ENCODE results near the gene BABAM2.
A peak's percentile ranks its signal among the peaks of the same experiment; 100 is the strongest.
"Not testable (repeated sequence)": the region's sequence is repeated elsewhere in the genome, so short reads cannot be mapped to it uniquely, and the experiment has no call there.

The BABAM2 gene

DNA sequence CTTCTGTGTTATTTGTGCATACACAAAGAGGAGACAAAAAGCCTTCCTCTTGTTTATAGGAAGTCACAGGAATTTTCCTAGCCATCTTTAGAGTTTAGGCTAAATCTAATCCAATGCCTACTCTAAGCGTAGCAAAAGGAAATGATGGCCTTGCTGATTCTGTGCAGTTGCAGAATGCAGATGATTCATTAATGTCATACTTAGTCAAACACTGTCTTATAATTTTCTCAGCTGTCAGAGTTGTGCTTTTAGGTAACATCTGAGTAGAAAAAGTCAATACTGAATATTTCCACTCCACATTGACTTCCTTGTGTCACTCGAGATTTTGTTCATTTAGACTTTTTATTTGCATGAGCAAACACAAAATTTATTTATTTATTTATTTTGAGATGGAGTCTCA, 344.3 kb downstream of the BABAM2 start:
- H3K9ac ChIP-seq (ENCODE audit: low read length in 2 of 2), result no peak overlapping the region
- H3K4me1 ChIP-seq (ENCODE audit: control insufficient read depth, insufficient read depth, low read length), result peaks cover 18% of the 10 kb centered on the region

DNA sequence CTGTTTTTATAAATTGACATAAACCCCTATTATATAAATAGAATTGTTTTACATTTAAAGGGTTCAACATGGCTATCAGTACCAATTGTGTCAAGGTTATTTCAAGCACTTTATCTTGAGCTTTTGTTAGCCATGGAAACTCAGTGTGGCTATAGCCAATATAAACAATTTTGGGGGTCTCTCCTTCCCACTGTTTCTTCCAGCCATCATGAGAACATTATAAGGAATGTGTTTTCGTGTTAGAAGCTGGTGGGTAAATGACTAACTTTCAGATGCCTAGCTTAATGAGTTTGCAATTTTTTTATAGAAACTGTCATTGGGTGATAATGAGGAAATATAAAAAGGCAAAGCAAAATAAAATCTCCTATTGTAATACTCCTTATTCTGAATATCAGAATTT, 348.7 kb downstream of the BABAM2 start:
- peaks cover 2 to 4% of the 10 kb centered on the region in 2 donors for H3K36me3 ChIP-seq (ENCODE audit: control insufficient read depth in 2 of 2, insufficient read depth in 2 of 2, low read length in 2 of 2)

More for the DNA sequence above, 344.3 kb downstream of the BABAM2 start:
- Histone ChIP-seq H3K27ac (ENCODE audit: low read length) (no peak overlapping the region), H3K4me3 (ENCODE audit: low read length in 2 of 2) (no peak overlapping the region), H3K27me3 (ENCODE audit: control insufficient read depth in 1 of 2, insufficient read depth in 2 of 2, low read length in 2 of 2) (no peaks in the 10 kb centered on the region), H3K9me3 (ENCODE audit: control insufficient read depth in 2 of 2, low read length in 2 of 2) (no peaks in the 10 kb centered on the region), H3K36me3 (ENCODE audit: control insufficient read depth in 2 of 2, insufficient read depth in 2 of 2, low read length in 2 of 2) (no peaks in the 10 kb centered on the region)

DNA sequence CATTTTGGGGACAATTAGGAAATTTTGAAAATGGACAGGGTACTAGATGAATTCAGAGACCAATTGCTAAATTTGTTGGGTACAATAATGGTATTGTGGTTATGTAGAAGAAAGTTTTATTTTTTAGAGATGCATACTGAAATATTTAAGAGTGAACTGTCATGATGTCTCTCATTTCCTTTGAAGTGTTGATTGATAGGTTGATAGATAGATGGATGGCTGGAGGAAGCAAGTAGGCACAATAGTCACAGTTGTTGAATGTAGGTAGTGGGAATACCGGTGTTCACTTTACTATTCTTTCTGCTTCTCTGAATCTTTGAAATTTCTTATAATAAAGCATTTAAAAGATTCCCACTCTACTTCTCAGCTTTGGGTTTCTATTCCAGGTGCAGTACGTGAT, 350.4 kb downstream of the BABAM2 start:
- H3K4me1 ChIP-seq (ENCODE audit: control insufficient read depth, insufficient read depth, low read length), result no peaks in the 10 kb centered on the region
- H3K36me3 ChIP-seq (ENCODE audit: control insufficient read depth in 2 of 2, insufficient read depth in 2 of 2, low read length in 2 of 2), result peaks cover 2 to 7% of the 10 kb centered on the region in 2 donors
- H3K4me3 ChIP-seq (ENCODE audit: low read length in 2 of 2), result no peak overlapping the region
- no peak overlapping the region for H3K27ac ChIP-seq (ENCODE audit: low read length)
- H3K27me3 ChIP-seq (ENCODE audit: control insufficient read depth in 1 of 2, insufficient read depth in 2 of 2, low read length in 2 of 2), result no peaks in the 10 kb centered on the region
- no peak overlapping the region for H3K9ac ChIP-seq (ENCODE audit: low read length in 2 of 2)
- H3K9me3 ChIP-seq (ENCODE audit: control insufficient read depth in 2 of 2, low read length in 2 of 2), result no peaks in the 10 kb centered on the region

More for the DNA sequence above, 348.7 kb downstream of the BABAM2 start:
- H3K27ac ChIP-seq (ENCODE audit: low read length), result no peak overlapping the region
- H3K4me3 ChIP-seq (ENCODE audit: low read length in 2 of 2), result no peak overlapping the region
- H3K9ac ChIP-seq (ENCODE audit: low read length in 2 of 2), result no peak overlapping the region
- no peaks in the 10 kb centered on the region for H3K27me3 ChIP-seq (ENCODE audit: control insufficient read depth in 1 of 2, insufficient read depth in 2 of 2, low read length in 2 of 2)
- H3K4me1 ChIP-seq (ENCODE audit: control insufficient read depth, insufficient read depth, low read length), result no peaks in the 10 kb centered on the region
- H3K9me3 ChIP-seq (ENCODE audit: control insufficient read depth in 2 of 2, low read length in 2 of 2), result no peaks in the 10 kb centered on the region

DNA sequence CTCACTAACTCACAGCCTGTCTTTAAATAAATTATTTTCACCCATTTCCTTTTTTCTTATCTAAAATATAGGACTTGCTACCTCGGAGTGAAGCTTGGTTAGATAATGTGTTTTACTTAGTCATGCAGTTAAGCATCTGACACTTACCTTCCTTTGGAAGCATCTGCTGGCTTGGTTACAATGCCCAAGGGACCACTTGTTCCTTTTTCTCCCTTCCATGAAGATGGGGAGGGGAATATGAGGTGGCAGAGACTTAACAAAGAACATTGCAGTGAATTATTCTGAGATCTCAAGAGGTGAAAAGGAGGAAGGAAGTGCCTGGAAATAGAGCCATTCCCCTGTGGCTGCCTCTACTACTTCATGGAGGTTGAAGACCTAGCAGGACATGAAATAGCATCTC, 356.8 kb downstream of the BABAM2 start:
- H3K9ac ChIP-seq (ENCODE audit: low read length in 2 of 2), result no peak overlapping the region
- no peaks in the 10 kb centered on the region for H3K9me3 ChIP-seq (ENCODE audit: control insufficient read depth in 2 of 2, low read length in 2 of 2)
- no peak overlapping the region for H3K27ac ChIP-seq (ENCODE audit: low read length)

DNA sequence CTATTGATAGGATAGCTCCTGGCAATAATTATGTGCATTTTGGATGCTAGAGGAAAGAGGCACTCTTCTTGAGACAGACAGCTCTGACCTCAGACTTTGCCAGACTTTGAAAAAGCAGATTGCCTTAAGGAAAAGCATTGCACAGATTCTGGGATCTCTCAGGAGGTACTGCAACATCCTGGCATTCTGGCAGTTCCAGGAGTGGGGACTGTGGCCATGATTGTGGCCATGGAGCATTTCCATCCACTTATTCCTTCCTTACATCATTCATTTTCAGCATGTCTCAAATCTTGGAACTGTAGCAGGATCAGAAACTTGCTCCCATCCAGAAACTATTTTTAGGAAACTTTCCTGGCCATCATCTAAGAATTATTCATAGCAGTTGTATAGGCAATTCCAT, 357.2 kb downstream of the BABAM2 start:
- Histone ChIP-seq H3K36me3 (ENCODE audit: control insufficient read depth in 2 of 2, insufficient read depth in 2 of 2, low read length in 2 of 2) (peaks cover 3 to 5% of the 10 kb centered on the region in 2 donors), H3K27ac (ENCODE audit: low read length) (no peak overlapping the region)

More for the DNA sequence above, 356.8 kb downstream of the BABAM2 start:
- peaks cover 13% of the 10 kb centered on the region for H3K4me1 ChIP-seq (ENCODE audit: control insufficient read depth, insufficient read depth, low read length)
- peaks cover 3 to 5% of the 10 kb centered on the region in 2 donors for H3K36me3 ChIP-seq (ENCODE audit: control insufficient read depth in 2 of 2, insufficient read depth in 2 of 2, low read length in 2 of 2)
- H3K4me3 ChIP-seq (ENCODE audit: low read length in 2 of 2), result peak overlapping the region in 1 of 2 donors; percentile 13
- no peaks in the 10 kb centered on the region for H3K27me3 ChIP-seq (ENCODE audit: control insufficient read depth in 1 of 2, insufficient read depth in 2 of 2, low read length in 2 of 2)

DNA sequence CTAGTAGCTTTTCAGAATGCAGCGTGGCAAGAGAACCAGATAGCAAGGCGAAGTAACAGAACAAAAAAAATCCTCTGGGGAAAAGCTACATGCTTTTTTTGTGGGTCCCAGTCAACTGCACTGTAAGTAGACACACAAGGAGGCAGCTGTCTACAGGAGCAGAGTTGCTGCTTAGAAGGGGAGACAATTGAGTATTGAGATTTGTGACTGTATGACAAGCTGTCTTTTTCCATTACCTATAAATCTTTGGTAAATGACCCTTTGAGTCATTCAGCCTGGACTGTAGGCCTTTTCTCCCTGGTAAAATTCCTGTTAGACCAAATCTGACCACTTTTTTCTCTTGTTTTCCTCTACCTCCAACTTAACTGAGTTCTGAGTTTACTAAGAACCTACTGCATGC, 358.0 kb downstream of the BABAM2 start:
- Histone ChIP-seq H3K27me3 (ENCODE audit: control insufficient read depth in 1 of 2, insufficient read depth in 2 of 2, low read length in 2 of 2) (no peaks in the 10 kb centered on the region), H3K36me3 (ENCODE audit: control insufficient read depth in 2 of 2, insufficient read depth in 2 of 2, low read length in 2 of 2) (peaks cover 3 to 5% of the 10 kb centered on the region in 2 donors), H3K27ac (ENCODE audit: low read length) (no peak overlapping the region), H3K4me1 (ENCODE audit: control insufficient read depth, insufficient read depth, low read length) (peaks cover 13% of the 10 kb centered on the region), H3K4me3 (ENCODE audit: low read length in 2 of 2) (no peak overlapping the region), H3K9ac (ENCODE audit: low read length in 2 of 2) (no peak overlapping the region), H3K9me3 (ENCODE audit: control insufficient read depth in 2 of 2, low read length in 2 of 2) (no peaks in the 10 kb centered on the region)

More for the DNA sequence above, 357.2 kb downstream of the BABAM2 start:
- no peak overlapping the region for H3K9ac ChIP-seq (ENCODE audit: low read length in 2 of 2)
- H3K4me3 ChIP-seq (ENCODE audit: low read length in 2 of 2), result peak overlapping the region in 1 of 2 donors; percentile 13
- no peaks in the 10 kb centered on the region for H3K9me3 ChIP-seq (ENCODE audit: control insufficient read depth in 2 of 2, low read length in 2 of 2)
- peaks cover 13% of the 10 kb centered on the region for H3K4me1 ChIP-seq (ENCODE audit: control insufficient read depth, insufficient read depth, low read length)
- no peaks in the 10 kb centered on the region for H3K27me3 ChIP-seq (ENCODE audit: control insufficient read depth in 1 of 2, insufficient read depth in 2 of 2, low read length in 2 of 2)

DNA sequence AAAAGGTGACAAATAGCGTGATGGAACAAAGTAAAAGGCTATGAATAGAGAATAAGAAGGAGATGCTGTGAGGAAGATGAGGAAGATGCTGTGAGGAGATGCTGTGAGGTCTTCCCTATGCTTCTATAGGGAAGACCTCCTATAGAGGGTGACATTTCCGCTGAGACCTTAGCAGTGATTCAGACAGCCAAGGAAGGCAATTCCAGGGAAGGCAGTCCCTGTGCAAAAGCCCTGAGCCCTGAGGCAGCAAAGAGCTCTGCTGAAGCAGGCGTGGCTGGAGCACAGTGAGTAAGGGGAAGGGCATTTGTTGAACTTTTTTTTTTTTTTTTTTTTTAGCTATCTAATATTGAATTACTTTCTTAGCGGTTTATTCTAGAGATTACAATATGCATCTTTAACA, 359.5 kb downstream of the BABAM2 start:
- no peaks in the 10 kb centered on the region for H3K27me3 ChIP-seq (ENCODE audit: control insufficient read depth in 1 of 2, insufficient read depth in 2 of 2, low read length in 2 of 2)
- no peak overlapping the region for H3K9ac ChIP-seq (ENCODE audit: low read length in 2 of 2)
- H3K27ac ChIP-seq (ENCODE audit: low read length), result no peak overlapping the region

DNA sequence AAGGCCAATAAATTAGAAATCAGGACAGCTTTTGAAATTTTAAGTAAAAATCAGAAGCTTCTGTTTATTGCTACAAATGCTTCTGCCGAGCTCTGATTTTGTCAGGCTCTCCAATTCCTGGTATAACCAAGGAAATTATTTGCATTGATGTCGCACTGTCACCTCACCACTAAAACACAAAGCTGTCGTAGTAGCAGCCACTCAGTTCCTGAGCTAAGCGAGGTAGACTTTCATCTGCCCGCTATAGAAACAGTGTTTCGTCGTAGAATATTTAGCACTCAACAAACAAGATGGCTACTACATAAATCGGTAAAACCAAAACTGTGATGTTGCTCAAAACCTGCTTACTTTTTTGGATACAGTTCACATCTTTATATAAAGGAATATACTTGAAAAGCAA, 360.8 kb downstream of the BABAM2 start:
- Histone ChIP-seq H3K9me3 (ENCODE audit: control insufficient read depth in 2 of 2, low read length in 2 of 2) (no peaks in the 10 kb centered on the region), H3K4me1 (ENCODE audit: control insufficient read depth, insufficient read depth, low read length) (peaks cover 13% of the 10 kb centered on the region), H3K27me3 (ENCODE audit: control insufficient read depth in 1 of 2, insufficient read depth in 2 of 2, low read length in 2 of 2) (no peaks in the 10 kb centered on the region), H3K36me3 (ENCODE audit: control insufficient read depth in 2 of 2, insufficient read depth in 2 of 2, low read length in 2 of 2) (peaks cover under 1 to 2% of the 10 kb centered on the region in 2 donors), H3K27ac (ENCODE audit: low read length) (no peak overlapping the region), H3K9ac (ENCODE audit: low read length in 2 of 2) (no peak overlapping the region), H3K4me3 (ENCODE audit: low read length in 2 of 2) (no peak overlapping the region)

More for the DNA sequence above, 359.5 kb downstream of the BABAM2 start:
- Histone ChIP-seq H3K9me3 (ENCODE audit: control insufficient read depth in 2 of 2, low read length in 2 of 2) (no peaks in the 10 kb centered on the region), H3K4me1 (ENCODE audit: control insufficient read depth, insufficient read depth, low read length) (peaks cover 13% of the 10 kb centered on the region), H3K36me3 (ENCODE audit: control insufficient read depth in 2 of 2, insufficient read depth in 2 of 2, low read length in 2 of 2) (peaks cover 3 to 5% of the 10 kb centered on the region in 2 donors), H3K4me3 (ENCODE audit: low read length in 2 of 2) (no peak overlapping the region)

DNA sequence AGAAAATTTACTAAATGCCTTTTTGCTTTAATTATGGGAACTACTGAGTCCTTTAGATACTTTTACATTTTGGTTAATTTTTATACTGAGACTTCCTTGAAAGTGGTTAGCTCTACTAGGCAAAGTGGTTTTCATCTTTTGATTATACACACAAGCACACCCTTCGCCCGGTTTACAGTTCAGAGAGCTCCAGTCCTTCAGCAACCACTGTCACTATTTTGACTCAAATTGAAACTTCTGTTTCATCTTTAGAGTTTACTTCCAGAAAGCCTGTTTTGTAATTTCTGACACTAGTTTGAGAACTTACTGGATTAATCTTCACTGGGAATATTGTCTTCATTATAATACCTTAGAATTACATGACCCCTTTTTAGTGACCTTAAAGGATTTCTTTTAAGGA, 361.8 kb downstream of the BABAM2 start:
- H3K36me3 ChIP-seq (ENCODE audit: control insufficient read depth in 2 of 2, insufficient read depth in 2 of 2, low read length in 2 of 2), result peaks cover 0 to 2% of the 10 kb centered on the region in 2 donors
- no peak overlapping the region for H3K9ac ChIP-seq (ENCODE audit: low read length in 2 of 2)
- no peaks in the 10 kb centered on the region for H3K9me3 ChIP-seq (ENCODE audit: control insufficient read depth in 2 of 2, low read length in 2 of 2)
- H3K27me3 ChIP-seq (ENCODE audit: control insufficient read depth in 1 of 2, insufficient read depth in 2 of 2, low read length in 2 of 2), result no peaks in the 10 kb centered on the region
- peaks cover 10% of the 10 kb centered on the region for H3K4me1 ChIP-seq (ENCODE audit: control insufficient read depth, insufficient read depth, low read length)
- no peak overlapping the region for H3K4me3 ChIP-seq (ENCODE audit: low read length in 2 of 2)
- H3K27ac ChIP-seq (ENCODE audit: low read length), result no peak overlapping the region

DNA sequence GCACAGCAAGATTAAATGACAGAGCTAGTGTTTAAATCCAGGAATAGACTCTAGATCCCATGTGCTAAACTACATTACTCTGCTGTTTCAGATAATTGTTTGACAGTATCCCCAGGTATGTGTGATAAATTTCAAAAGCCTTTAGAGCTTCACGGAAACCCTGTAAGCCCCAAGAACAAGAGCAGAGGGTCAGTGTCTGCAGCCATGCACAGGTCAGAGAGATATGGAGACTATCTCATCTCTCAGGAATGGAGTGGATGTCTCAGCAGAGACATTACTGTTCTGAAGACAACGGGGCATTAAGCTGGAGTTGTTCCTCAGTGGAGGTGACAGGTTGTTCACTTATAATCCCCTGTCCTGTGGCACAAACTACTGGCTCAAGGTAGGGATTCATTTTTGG, 363.0 kb downstream of the BABAM2 start:
- Histone ChIP-seq H3K9ac (ENCODE audit: low read length in 2 of 2) (no peak overlapping the region), H3K27me3 (ENCODE audit: control insufficient read depth in 1 of 2, insufficient read depth in 2 of 2, low read length in 2 of 2) (no peaks in the 10 kb centered on the region), H3K4me3 (ENCODE audit: low read length in 2 of 2) (no peak overlapping the region), H3K36me3 (ENCODE audit: control insufficient read depth in 2 of 2, insufficient read depth in 2 of 2, low read length in 2 of 2) (peaks cover 0 to 2% of the 10 kb centered on the region in 2 donors), H3K4me1 (ENCODE audit: control insufficient read depth, insufficient read depth, low read length) (peaks cover 1% of the 10 kb centered on the region), H3K27ac (ENCODE audit: low read length) (no peak overlapping the region), H3K9me3 (ENCODE audit: control insufficient read depth in 2 of 2, low read length in 2 of 2) (no peaks in the 10 kb centered on the region)

DNA sequence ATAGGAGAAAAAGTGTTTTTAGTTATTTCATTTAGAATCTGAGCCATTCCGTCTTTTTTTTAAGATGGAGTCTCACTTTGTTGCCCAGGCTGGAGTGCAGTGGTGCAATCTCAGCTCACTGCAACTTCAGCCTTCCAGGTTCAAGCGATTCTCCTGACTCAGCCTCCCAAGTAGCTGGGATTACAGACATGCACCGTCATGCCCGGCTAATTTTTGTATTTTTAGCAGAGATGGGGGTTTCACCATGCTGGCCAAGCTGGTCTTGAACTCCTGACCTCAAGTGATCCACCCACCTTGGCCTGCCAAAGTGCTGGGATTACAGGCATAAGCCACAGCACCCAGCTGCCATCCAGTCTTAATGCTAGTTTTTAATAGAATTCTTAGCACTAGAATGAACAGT, 364.7 kb downstream of the BABAM2 start:
- H3K27ac ChIP-seq (ENCODE audit: low read length); H3K9me3 ChIP-seq (ENCODE audit: control insufficient read depth in 2 of 2, low read length in 2 of 2); H3K4me3 ChIP-seq (ENCODE audit: low read length in 2 of 2); H3K9ac ChIP-seq (ENCODE audit: low read length in 2 of 2); H3K4me1 ChIP-seq (ENCODE audit: control insufficient read depth, insufficient read depth, low read length); H3K27me3 ChIP-seq (ENCODE audit: control insufficient read depth in 1 of 2, insufficient read depth in 2 of 2, low read length in 2 of 2); H3K36me3 ChIP-seq (ENCODE audit: control insufficient read depth in 2 of 2, insufficient read depth in 2 of 2, low read length in 2 of 2): not testable (repeated sequence)
